Fibroblast of lung (primary cell): ENCODE data around the gene EEF1AKMT3. TPM values are rescaled to one million over a fixed set of nuclear protein-coding genes. Genes with fewer than 3 reads are reported as not detected.

Experiments
- DNase-seq, 2 donors: peaks; one replicate each; pipeline versions ENCODE4 v3.0.0 to v3.0.0-alpha.2; 2010; ENCODE audit warnings: low read depth in 2 of 2
- H2AFZ ChIP-seq: 2 replicates; pipeline ENCODE4 v1.5.1; 2012; ENCODE audit warnings: low read length, control low read depth, inconsistent platforms
- H3K27ac ChIP-seq: 2 replicates; pipeline ENCODE4 v1.5.1; 2011; ENCODE audit warnings: low read length, control low read depth; ENCODE audit not compliant: insufficient read depth
- H3K27me3 ChIP-seq: 2 replicates; pipeline ENCODE4 v1.5.1; 2011; ENCODE audit warnings: mild to moderate bottlenecking, low read length; ENCODE audit not compliant: control insufficient read depth, insufficient read depth
- H3K36me3 ChIP-seq: 2 replicates; pipeline ENCODE4 v1.5.1; 2011; ENCODE audit warnings: low read length; ENCODE audit not compliant: control insufficient read depth, insufficient read depth
- H3K4me1 ChIP-seq: 2 replicates; pipeline ENCODE4 v1.5.1; 2011; ENCODE audit warnings: low read length; ENCODE audit not compliant: control insufficient read depth, insufficient read depth; ENCODE audit errors: extremely low read depth
- H3K4me2 ChIP-seq: 2 replicates; pipeline ENCODE4 v1.5.1; 2011; ENCODE audit warnings: low read length, control low read depth; ENCODE audit not compliant: insufficient read depth; ENCODE audit errors: extremely low read depth
- H3K4me3 ChIP-seq, 4 experiments: fragments of 200-600 bp in 1 of 4; sonication (generic) in 1 of 4; replicated peaks in 1 of 4; 2 replicates each; pipeline ENCODE4 v1.5.1; 2011 to 2016; ENCODE audit warnings: low read length in 4 of 4, low read depth in 3 of 4, mild to moderate bottlenecking in 3 of 4, control low read depth in 2 of 4, inconsistent platforms in 1 of 4, mixed read lengths in 1 of 4; ENCODE audit not compliant: insufficient read depth in 1 of 4; ENCODE audit errors: control extremely low read depth in 1 of 4
- H3K79me2 ChIP-seq: 2 replicates; pipeline ENCODE4 v1.5.1; 2012; ENCODE audit warnings: mild to moderate bottlenecking, low read length, inconsistent platforms; ENCODE audit not compliant: control insufficient read depth, insufficient read depth
- H3K9ac ChIP-seq: 2 replicates; pipeline ENCODE4 v1.5.1; 2011; ENCODE audit warnings: mild to moderate bottlenecking, low read length, control low read depth; ENCODE audit not compliant: insufficient read depth
- H3K9me3 ChIP-seq: 2 replicates; pipeline ENCODE4 v1.5.1; 2012; ENCODE audit warnings: low read depth, low read length; ENCODE audit not compliant: control insufficient read depth, insufficient read depth
- H4K20me1 ChIP-seq: 2 replicates; pipeline ENCODE4 v1.5.1; 2011; ENCODE audit warnings: low read length; ENCODE audit not compliant: control insufficient read depth, insufficient read depth; ENCODE audit errors: extremely low read depth
- CTCF ChIP-seq, 2 donors: IDR thresholded peaks in 1 of 2; conservative IDR thresholded peaks in 1 of 2; 1 replicate in 1 of 2; 2 replicates in 1 of 2; pipeline ENCODE4 v1.5.1; 2011 to 2012; ENCODE audit warnings: low read length in 2 of 2, control low read depth in 1 of 2, inconsistent platforms in 1 of 2, low read depth in 1 of 2, mild to moderate bottlenecking in 1 of 2
- EZH2 ChIP-seq: IDR thresholded peaks from 2 replicates; pipeline ENCODE4 v1.5.1; 2012; ENCODE audit warnings: low read length, control low read depth, mild to moderate bottlenecking; ENCODE audit errors: missing control alignments
- polyA plus RNA-seq, 2 donors: library from polyadenylated mRNA; depleted of rRNA in 1 of 2; stranded (reverse) in 1 of 2; unstranded in 1 of 2; fragments of >200 nt; gene quantifications; 2 replicates each; pipeline ENCODE4 v1.2.1, GENCODE V29; 2011 to 2012; ENCODE audit warnings: missing spikeins in 1 of 2
- total RNA-seq: library from RNA; depleted of rRNA; stranded (reverse); fragments of >200 nt; gene quantifications from 2 replicates; pipeline ENCODE4 v1.2.1, GENCODE V29; 2014

Gene EEF1AKMT3
- total and polyA plus RNA-seq, 2 donors (not counting 1 experiment from before 2014, with no cell fraction given) = 8.9 to 11.9 TPM

GRCh38 chr12:57821474-57822214, 49.2 kb downstream of the EEF1AKMT3 start:
- Histone ChIP-seq H2AFZ (no peak overlapping the region), H3K9me3 (no peaks in the 10 kb centered on the region), H4K20me1 (no peaks in the 10 kb centered on the region), H3K79me2 (peaks cover 11% of the 10 kb centered on the region), H3K36me3 (peaks cover 43% of the 10 kb centered on the region), H3K4me3 (no peak overlapping the region), H3K4me2 (no peak overlapping the region), H3K9ac (no peak overlapping the region), H3K27ac (no peak overlapping the region), H3K4me1 (peaks cover 8% of the 10 kb centered on the region), H3K27me3 (no peaks in the 10 kb centered on the region)
- TF ChIP-seq EZH2 = no peak
- no peak for TF ChIP-seq CTCF (conservative IDR thresholded peaks at IDR 0.05 in 1 of 2, IDR thresholded peaks at IDR 0.05 in 1 of 2; ENCODE audit: low read depth in 1 of 2, low read length in 2 of 2)
- no peak for DNase-seq

GRCh38 chr12:57822392-57823130, 50.1 kb downstream of the EEF1AKMT3 start:
- Histone ChIP-seq H3K27ac (no peak overlapping the region), H3K4me1 (peaks cover 3% of the 10 kb centered on the region), H4K20me1 (no peaks in the 10 kb centered on the region), H3K27me3 (no peaks in the 10 kb centered on the region), H3K4me3 (no peak overlapping the region), H3K79me2 (peaks cover 19% of the 10 kb centered on the region), H3K4me2 (no peak overlapping the region), H2AFZ (no peak overlapping the region), H3K9ac (no peak overlapping the region), H3K9me3 (no peaks in the 10 kb centered on the region), H3K36me3 (peaks cover 52% of the 10 kb centered on the region)
- no peak for DNase-seq
- TF ChIP-seq CTCF (conservative IDR thresholded peaks at IDR 0.05 in 1 of 2, IDR thresholded peaks at IDR 0.05 in 1 of 2; ENCODE audit: low read depth in 1 of 2, low read length in 2 of 2) = no peak
- no peak for TF ChIP-seq EZH2

- Histone ChIP-seq H3K79me2 (peaks cover 23% of the 10 kb centered on the region), H3K9ac (no peak overlapping the region), H3K36me3 (peaks cover 56% of the 10 kb centered on the region), H4K20me1 (no peaks in the 10 kb centered on the region), H2AFZ (no peak overlapping the region), H3K4me2 (no peak overlapping the region), H3K27me3 (no peaks in the 10 kb centered on the region), H3K4me3 (no peak overlapping the region), H3K9me3 (no peaks in the 10 kb centered on the region), H3K4me1 (peaks cover 3% of the 10 kb centered on the region), H3K27ac (no peak overlapping the region)
- TF ChIP-seq CTCF (conservative IDR thresholded peaks at IDR 0.05 in 1 of 2, IDR thresholded peaks at IDR 0.05 in 1 of 2; ENCODE audit: low read depth in 1 of 2, low read length in 2 of 2) (no peak), EZH2 (no peak)
- no peak for DNase-seq
Measured at GRCh38 chr12:57823131-57823907, 50.9 kb downstream of the EEF1AKMT3 start.
